HG03571 (cell line): ENCODE measurements around the gene RNF113B.

Source experiments
- ATAC-seq: cut with Tn5 transposase; IDR thresholded peaks from one replicate; pipeline ENCODE4 v1.9.1; 2021; ENCODE audit not compliant: unreplicated experiment

Gene RNF113B

DNA sequence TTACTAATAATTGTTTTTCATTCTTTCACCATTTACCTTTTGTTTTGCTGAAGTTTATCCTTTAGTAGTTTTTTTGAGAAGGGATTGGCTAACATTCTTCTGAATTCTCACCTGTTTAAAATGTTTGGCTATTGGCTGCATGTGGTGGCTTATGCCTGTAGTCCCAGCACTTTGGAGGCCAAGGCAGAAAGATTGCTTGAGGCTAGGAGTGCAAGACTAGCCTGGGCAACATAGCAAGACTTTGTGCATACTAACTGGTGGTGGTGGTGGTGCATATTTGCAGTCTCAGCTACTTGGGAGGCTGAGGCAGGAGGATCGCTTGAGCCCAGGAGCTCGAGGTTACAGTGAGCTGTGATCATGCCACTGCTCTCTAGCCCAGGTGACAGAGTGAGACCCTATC, 27.5 kb upstream of the RNF113B start:
- no peak for ATAC-seq

GRCh38 chr13:98203646-98204326, 26.7 kb upstream of the RNF113B start:
- ATAC-seq, result no peak

DNA sequence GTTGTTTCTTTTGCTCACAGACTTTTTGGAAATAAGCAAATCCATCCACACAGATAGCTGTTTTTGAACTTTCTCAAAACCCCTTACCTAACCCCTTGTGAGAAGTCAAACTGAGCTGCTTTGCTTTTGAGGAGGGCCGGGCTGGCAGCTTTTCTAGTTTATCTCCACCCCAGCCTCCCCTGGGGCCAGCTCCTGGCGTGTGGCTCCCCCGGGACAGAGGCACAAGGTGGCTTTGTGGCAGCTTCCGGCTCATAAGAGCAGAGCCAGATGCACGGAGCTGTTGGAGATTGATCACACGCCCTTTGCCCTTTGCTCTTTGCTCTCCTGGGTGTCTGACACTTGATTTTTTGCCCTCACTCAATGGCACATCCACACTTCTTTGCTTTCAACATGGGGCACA, 24.9 kb upstream of the RNF113B start:
- no peak for ATAC-seq

DNA sequence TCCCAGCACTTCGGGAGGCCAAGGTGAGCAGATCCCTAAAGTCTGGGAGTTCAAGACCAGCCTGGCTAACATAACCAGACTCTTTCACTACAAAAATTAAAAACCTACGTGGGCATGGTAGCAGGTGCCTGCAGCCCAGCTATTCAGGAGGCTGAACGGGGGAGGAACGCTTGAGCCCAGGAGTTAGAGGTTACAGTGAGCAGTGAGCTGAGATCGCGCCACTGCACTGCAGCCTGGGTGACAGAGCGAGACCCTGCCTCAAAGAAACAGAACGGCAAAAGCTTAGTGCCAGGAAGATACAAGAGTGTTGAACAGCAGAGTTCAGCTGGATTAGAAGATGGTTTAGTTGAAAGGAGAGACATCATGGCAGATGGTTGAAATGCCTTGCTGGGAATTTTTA, 24.1 kb upstream of the RNF113B start:
- no peak for ATAC-seq

DNA sequence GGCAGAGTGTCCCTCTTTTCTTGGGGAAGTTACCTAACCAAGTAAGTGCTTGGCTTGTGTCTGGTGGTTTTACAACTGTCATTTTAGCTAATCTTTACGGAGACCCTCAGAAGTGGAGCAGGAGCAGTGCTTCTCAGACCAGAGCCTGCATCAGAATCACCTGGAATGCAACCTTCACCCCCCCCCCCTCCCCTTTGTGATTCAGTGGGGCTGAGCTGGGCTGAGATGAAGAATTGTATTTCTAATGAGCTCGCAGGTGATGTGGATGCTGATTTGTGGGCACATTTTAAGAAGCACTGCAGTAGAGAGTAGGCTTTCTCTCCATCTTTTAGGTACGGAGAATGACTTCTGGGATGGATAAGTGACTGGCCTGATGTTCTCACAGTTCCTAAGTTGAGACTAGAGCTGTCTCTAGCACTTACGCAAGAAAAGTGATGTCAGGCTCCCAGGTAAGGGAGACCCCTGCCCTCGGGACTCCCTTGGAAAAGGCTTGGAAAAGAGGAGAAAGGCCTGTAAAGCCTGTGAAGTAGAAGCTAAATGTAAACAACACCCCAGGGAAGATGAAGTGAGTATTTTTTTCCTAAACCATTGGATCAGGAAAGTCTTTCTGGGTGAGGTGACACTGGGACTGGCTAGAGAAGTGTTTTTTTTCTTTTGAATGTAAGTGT, 23.3 kb upstream of the RNF113B start:
- no peak for ATAC-seq

DNA sequence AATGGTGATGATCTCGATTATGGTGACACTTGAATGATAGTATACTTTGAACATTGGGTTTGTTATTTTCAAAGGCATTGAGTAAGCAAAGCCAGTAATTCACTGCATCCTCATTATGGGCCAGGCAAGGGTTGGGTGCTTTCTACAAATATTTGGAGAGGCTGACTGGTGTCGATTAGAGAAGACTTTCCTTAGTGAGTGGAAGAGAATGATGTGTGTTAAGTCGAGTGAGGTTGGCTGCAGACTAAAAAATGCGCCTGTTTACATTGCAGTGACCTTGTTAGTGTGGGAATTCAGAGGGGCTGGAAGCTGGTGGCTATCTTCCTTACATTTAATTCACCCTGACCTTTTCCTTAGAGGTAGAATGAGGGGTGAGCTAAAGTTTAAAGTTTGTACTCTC, 22.4 kb upstream of the RNF113B start:
- no peak for ATAC-seq

DNA sequence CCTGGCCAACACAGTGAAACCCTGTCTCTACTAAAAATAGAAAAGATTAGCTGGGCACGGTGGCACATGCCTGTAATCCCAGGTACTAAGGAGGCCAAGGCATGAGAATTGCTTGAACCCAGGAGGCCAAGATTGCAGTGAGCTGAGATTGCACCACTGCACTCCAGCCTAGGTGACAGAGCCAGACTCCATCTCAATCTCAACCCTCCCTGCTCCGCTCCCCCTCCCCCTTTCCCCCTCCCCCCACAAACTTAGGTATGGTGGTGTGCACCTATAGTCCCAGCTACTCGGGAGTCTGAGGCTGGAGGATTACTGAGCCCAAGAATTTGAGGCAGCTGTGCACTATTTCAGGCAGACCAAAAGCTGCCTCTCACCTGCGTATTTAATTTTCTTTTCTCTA, 21.6 kb upstream of the RNF113B start:
- no peak for ATAC-seq

DNA sequence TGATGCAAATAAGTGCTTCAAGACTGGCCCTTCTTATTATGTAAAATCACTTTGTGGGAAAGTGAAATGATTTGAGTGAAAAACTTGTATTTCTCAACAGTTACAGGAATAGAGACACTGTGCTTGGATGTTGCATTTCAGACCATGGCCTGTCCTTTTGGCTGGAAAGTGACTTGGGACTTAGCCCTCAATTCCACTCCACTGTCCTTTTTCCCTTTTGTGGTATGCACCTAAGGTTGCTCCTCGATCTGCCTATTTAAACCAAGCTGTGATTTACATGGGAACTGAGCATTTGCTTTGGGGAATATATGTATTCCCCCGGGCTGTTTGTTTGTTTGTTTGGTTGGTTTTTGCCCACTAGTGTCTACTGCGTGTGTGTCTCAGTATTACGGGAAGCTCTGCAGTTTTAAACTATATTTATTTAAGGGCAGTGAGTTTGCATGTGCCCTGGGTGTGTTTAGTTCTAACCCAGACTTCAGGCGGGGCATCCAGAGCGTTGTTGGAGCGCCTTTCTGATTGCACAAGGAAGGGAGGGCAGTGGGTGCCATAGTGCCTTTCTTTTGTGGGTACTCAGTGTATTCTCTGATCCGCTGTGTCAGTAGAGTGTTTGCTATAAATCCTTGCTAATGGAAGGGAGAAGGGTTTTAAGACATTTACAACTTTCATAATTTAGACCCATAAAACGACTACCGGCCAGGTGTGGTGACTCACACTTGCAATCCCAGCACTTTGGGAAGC, 18.2 kb upstream of the RNF113B start:
- no peak for ATAC-seq

DNA sequence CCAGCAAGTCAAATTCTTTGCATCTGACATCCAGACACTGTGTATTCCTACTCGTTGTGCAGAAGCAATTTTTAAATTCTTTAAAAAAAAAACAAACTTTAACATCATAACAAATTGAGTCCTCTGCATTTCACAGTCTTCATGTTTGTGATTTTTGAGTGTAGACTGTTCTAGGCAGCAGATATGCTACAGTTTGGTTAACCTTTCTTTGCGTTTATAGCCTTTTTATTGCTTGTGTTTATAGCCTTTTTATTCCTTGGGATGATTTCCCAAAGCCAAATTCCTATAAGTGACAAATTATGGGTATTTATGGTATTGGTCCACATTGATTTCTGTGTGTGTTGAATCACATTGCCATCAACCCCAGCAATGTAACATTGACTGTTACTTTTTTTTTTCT, 14.9 kb upstream of the RNF113B start:
- no peak for ATAC-seq

DNA sequence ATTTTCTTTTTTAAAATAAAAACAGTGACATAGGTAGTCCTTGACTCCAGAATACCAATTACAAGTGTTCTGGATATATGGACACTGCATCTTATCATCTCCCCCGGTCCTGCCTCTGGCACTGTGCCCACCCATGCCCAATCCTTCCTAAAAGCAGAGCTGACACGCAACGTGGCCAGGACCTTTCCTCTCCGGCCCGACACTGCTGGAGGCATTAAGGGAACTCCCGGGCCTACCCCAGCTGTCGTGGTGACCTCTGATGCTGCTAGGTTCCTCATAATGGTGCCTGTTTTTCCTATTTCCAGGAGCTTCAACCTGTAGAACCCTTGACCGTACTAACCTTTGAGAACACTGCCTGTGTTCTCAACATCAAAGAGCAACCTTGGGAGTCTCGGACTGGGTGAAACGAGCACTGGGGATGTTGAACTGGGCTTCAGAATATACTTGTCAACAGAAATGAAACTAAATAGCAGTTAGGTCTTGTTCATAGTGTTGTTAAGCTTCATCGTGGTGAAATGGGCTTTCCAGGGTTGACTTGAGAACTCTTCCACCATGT, 13.9 kb upstream of the RNF113B start:
- ATAC-seq, result no peak

DNA sequence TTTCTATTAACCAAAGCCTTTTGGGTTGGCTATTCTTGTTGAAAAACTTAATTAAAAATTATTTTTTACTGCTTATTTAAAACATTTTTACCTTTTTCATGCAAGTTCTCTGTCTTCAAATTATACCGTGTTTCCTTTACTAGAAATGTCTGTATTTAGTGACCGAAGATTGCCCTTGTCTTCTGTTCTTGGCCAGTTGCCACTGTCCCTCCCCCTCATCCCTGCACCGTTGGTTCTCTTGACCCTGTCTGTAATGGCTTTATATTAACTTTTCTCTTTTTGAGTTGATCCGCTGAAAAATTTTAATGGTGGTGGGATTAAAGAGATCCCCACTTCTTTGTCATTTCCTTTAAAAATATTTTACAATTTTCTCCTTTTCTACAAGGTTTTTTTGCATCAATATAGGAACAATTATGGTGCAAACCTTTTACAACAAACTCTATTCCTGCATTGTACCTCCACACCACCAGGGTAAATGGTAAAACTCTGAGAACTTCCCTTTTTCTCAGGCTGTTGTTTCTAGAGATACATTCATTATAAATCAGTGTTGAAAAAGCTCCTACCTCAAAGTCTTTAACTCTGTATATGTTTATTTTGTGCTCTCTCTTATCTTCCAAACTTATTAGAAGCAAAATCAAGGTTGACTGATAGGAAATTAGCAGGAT, 12.9 kb upstream of the RNF113B start:
- ATAC-seq, result no peak

GRCh38 chr13:98188544-98189166, 11.6 kb upstream of the RNF113B start:
- ATAC-seq, result no peak

GRCh38 chr13:98187965-98188261, 10.8 kb upstream of the RNF113B start:
- no peak for ATAC-seq

DNA sequence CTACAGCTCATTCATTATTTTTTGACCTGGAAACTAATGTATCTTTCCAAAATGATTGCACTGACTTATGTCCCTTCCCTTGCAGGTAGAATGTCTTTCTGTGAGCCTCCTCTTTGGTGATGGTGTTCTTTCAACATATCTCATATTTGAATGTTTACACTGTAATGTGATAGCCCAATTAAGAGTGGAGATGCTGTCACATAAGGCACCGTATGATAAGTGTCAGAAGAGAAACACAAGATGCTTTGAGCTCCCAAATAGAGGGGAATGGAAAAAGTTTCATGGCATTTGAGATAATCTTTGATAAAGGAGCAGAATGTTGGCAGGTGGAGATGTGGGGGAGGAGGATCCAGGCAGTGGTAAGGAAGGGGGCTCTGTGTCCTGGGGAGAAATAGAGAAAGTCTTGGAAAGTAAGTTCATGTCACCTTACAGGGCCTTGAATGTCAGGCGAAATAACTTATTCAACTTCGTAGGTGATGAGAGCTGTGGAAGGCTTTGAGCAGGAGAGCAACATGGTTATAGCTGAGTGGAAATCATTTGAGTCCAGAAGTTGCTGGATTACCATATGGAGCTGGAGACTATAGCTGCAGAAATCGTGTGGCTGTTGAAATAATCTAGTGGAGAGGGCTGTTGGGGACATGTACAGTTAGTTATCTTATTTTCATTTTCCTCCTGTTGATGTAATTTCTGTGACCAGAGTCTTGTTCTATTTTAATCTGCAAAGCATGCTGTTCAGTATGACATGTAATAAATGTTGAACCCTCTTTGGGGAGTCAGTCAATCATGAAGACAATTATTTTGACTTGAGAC, 10.3 kb upstream of the RNF113B start:
- no peak for ATAC-seq

DNA sequence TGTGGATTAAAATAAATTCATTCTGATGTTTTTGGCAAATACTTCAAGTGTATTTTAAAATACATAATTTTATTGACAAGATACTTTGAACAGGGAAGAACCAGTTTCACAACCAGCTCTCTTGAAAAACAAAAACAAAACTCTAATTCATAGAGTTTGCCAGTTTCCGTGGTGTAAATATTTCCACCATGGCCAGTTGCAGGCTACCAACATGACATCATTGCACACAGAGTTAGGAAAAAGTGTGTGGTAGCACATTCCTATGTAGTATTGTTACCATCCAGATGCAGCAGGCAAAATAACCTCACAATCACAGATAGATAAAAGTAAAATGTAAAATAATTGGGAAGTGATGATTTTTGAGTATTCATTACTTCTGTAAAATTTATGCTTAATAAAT, 7.7 kb upstream of the RNF113B start:
- ATAC-seq, result no peak

DNA sequence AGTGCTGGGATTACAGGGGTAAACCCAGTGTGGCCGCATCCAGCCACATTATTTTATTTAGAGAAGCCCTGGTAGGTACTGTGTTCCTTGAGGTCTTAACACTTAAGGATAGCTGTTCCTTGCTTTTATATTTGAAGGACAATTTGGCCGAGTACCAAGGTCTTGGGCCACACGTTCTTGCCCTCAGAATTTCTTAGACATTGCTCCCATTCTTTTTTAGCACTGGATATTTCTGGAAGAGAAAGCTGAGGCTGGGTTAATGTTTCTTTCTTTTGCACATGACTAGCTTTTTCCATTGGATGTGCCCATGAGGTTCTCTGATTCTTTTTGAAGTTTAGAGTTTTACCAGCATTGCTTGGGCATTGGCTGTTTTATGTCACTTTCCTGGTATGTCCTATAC, 5.5 kb upstream of the RNF113B start:
- no peak for ATAC-seq

- no peak for ATAC-seq
These were observed 5.1 kb upstream of the RNF113B start for GRCh38 chr13:98182153-98182552.

GRCh38 chr13:98181111-98181815, 4.2 kb upstream of the RNF113B start:
- no peak for ATAC-seq

DNA sequence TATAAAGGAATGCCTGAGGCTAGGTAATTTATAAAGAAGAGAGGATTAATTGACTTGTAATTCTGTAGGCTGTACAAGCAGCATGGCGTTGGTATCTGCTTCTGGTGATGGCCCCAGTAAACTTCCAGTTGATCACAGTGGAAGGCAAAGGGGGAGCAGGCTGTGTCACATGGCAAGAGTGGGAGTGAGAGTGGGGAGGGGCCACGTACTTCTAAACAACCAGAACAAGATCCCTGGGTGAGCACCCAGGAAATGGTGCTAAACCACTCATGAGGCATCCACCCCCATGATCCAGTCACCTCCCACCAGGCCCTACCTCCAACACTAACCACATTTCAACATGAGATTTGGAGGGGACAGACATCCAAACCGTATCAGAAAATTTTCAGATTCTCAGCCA, 3.0 kb upstream of the RNF113B start:
- no peak for ATAC-seq

DNA sequence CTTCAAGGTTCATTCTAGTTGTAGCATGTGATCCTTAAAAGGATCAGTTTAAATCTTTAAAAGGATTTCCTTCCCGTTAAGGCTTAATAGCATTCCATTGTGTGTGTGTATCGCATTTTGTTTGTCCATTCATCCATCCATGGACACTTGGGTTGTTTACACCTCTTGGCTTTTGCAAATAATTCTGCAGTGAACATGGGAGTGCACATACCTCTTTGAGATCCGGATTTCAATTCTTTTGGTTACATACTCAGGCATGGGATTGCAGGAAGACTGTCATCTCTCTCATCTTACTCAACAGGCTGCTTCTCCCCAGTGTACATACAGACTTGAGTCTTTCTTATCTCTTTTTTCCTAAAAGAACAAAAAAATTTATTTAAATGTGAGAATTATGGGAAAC, 1.2 kb downstream of the RNF113B start:
- ATAC-seq, result no peak
